Thoracic aorta (tissue), 2 donors: ENCODE measurements around the gene PITRM1. TPM values are rescaled to one million over a fixed set of nuclear protein-coding genes. Genes with fewer than 3 reads are reported as not detected.

Source experiments
- ATAC-seq: fragments of 150-250 bp; one replicate; pipeline ENCODE4 v1.8.0; 2017; ENCODE audit warnings: low read depth; ENCODE audit not compliant: insufficient number of reproducible peaks, low FRiP score
- DNase-seq: peaks from one replicate; pipeline ENCODE4 v3.0.0-alpha.2; 2020; ENCODE audit warnings: low spot score
- H3K27ac ChIP-seq, 2 donors: fragments of 200-600 bp; sonication (generic); 1 replicate in 1 of 2; 2 replicates in 1 of 2; pipeline ENCODE4 v1.5.1; 2016; ENCODE audit warnings: mild to moderate bottlenecking in 2 of 2, moderate library complexity in 2 of 2
- H3K27me3 ChIP-seq: fragments of 200-600 bp; sonication (generic); replicated peaks from 2 replicates; pipeline ENCODE4 v1.6.0; 2016; ENCODE audit warnings: mild to moderate bottlenecking; ENCODE audit not compliant: insufficient read depth
- H3K36me3 ChIP-seq: fragments of 200-600 bp; sonication (generic); one replicate; pipeline ENCODE4 v1.5.1; 2016
- H3K4me1 ChIP-seq, 2 donors: fragments of 200-600 bp; sonication (generic); 1 replicate in 1 of 2; 2 replicates in 1 of 2; pipeline versions ENCODE4 v1.5.1 to v1.6.0; 2016; ENCODE audit warnings: low read depth in 2 of 2, mild to moderate bottlenecking in 1 of 2; ENCODE audit not compliant: control insufficient read depth in 1 of 2
- H3K4me3 ChIP-seq: fragments of 200-600 bp; sonication (generic); 2 replicates; pipeline ENCODE4 v1.5.1; 2016; ENCODE audit warnings: mild to moderate bottlenecking
- H3K9me3 ChIP-seq: fragments of 200-600 bp; sonication (generic); 2 replicates; pipeline ENCODE4 v1.5.1; 2016
- CTCF ChIP-seq: fragments of 200-600 bp; sonication (generic); IDR thresholded peaks from one replicate; pipeline ENCODE4 v1.5.1; 2019; ENCODE audit warnings: antibody characterized with exemption
- total RNA-seq, 2 donors: library from RNA; depleted of rRNA; stranded (reverse); fragments of >200 nt; gene quantifications; one replicate each; pipeline versions ENCODE4 v1.1.0 to v1.2.3, GENCODE V29; 2016

PITRM1 gene
- total RNA-seq, 2 donors from 2014 or later = 104 to 125 TPM

GRCh38 chr10:3123571-3124411 is 48.8 kb downstream of the PITRM1 start:
- no peak for DNase-seq
- peaks cover 4% of the 10 kb centered on the region for H3K36me3 ChIP-seq

GRCh38 chr10:3122486-3123205 is 49.9 kb downstream of the PITRM1 start:
- H3K27ac ChIP-seq = no peak overlapping the region
- H3K36me3 ChIP-seq = peaks cover 8% of the 10 kb centered on the region
- H3K9me3 ChIP-seq = no peaks in the 10 kb centered on the region
- ATAC-seq (no peak), DNase-seq (no peak)
- H3K4me1 ChIP-seq = peaks cover 0 to 18% of the 10 kb centered on the region in 2 donors
- H3K4me3 ChIP-seq = no peak overlapping the region
- no peaks in the 10 kb centered on the region for H3K27me3 ChIP-seq
- no peak for TF ChIP-seq CTCF

More at GRCh38 chr10:3123571-3124411, 48.8 kb downstream of the PITRM1 start:
- TF ChIP-seq CTCF = no peak
- Histone ChIP-seq H3K4me3 (no peak overlapping the region), H3K27ac (no peak overlapping the region), H3K4me1 (peaks cover 0 to 18% of the 10 kb centered on the region in 2 donors), H3K9me3 (no peaks in the 10 kb centered on the region), H3K27me3 (no peaks in the 10 kb centered on the region)
- ATAC-seq = no peak

- H3K27me3 ChIP-seq = no peaks in the 10 kb centered on the region
- no peak overlapping the region for H3K27ac ChIP-seq
- TF ChIP-seq CTCF = no peak
- H3K36me3 ChIP-seq = peaks cover 14% of the 10 kb centered on the region
- no peak for DNase-seq
- no peak for ATAC-seq
- H3K4me3 ChIP-seq = no peak overlapping the region
- no peaks in the 10 kb centered on the region for H3K9me3 ChIP-seq
- H3K4me1 ChIP-seq = peaks cover 0 to 14% of the 10 kb centered on the region in 2 donors
Observed at GRCh38 chr10:3122034-3122433, 50.5 kb downstream of the PITRM1 start.

GRCh38 chr10:3119796-3120459 is 52.7 kb downstream of the PITRM1 start:
- Histone ChIP-seq H3K4me3 (peak overlapping the region; percentile 4), H3K9me3 (no peaks in the 10 kb centered on the region), H3K4me1 (no peaks in the 10 kb centered on the region), H3K27ac (peak overlapping the region; percentile 18 to 74), H3K36me3 (peaks cover 24% of the 10 kb centered on the region), H3K27me3 (no peaks in the 10 kb centered on the region)
- peak; percentile 65 for TF ChIP-seq CTCF
- no peak for ATAC-seq
- DNase-seq = no peak

- no peaks in the 10 kb centered on the region for H3K27me3 ChIP-seq
- no peak for TF ChIP-seq CTCF
- H3K4me3 ChIP-seq = no peak overlapping the region
- ATAC-seq (no peak), DNase-seq (no peak)
- H3K36me3 ChIP-seq = peaks cover 26% of the 10 kb centered on the region
- H3K9me3 ChIP-seq = no peaks in the 10 kb centered on the region
- no peak overlapping the region for H3K27ac ChIP-seq
- no peaks in the 10 kb centered on the region for H3K4me1 ChIP-seq
Observed at GRCh38 chr10:3118641-3119091, 53.9 kb downstream of the PITRM1 start.
